PC-9 (cell line): ENCODE measurements around the gene ROBO4. TPM values are rescaled to one million over a fixed set of nuclear protein-coding genes. Genes with fewer than 3 reads are reported as not detected.

ENCODE experiments used
- BruUV-seq: library from RNA; stranded (reverse); fragments of 400-500 nt; replicated peaks from 2 replicates; lab custom pipeline; 2021; lab: Mats Ljungman, UMichigan
- CTCF ChIA-PET: fragments of 300-600 bp; sonication (Branson Sonifier 250); formaldehyde crosslinking; loops from one replicate; lab custom pipeline; 2022; ENCODE audit warnings: antibody characterized with exemption; lab: Charles Lee
- POLR2A ChIA-PET: fragments of 300-600 bp; sonication (Branson Sonifier 250); formaldehyde crosslinking; loops from one replicate; lab custom pipeline; 2022; ENCODE audit warnings: antibody characterized with exemption; ENCODE audit not compliant: unreplicated experiment; lab: Charles Lee
- DNase-seq, 2 experiments: peaks; one replicate each; pipeline versions ENCODE4 v3.0.0 to v3.0.0-alpha.2; 2015 to 2022; ENCODE audit warnings: mixed read lengths in 1 of 2
- H2AFZ ChIP-seq: fragments of 200-600 bp; sonication (generic); 2 replicates; pipeline ENCODE4 v1.8.1; 2017; ENCODE audit warnings: antibody characterized with exemption
- H3F3A ChIP-seq: fragments of 200-600 bp; sonication (generic); 2 replicates; pipeline ENCODE4 v1.8.1; 2017; ENCODE audit warnings: antibody characterized with exemption, mild to moderate bottlenecking, low read depth; ENCODE audit not compliant: insufficient read depth
- H3K27ac ChIP-seq: fragments of 200-600 bp; sonication (generic); 2 replicates; pipeline ENCODE4 v1.6.1; 2016; ENCODE audit warnings: mixed run types
- H3K27me3 ChIP-seq: fragments of 200-600 bp; sonication (generic); 2 replicates; pipeline ENCODE4 v1.6.1; 2016; ENCODE audit warnings: low read depth, mixed run types; ENCODE audit not compliant: insufficient read depth
- H3K36me3 ChIP-seq: fragments of 200-600 bp; sonication (generic); 2 replicates; pipeline ENCODE4 v1.6.1; 2016; ENCODE audit warnings: low read depth, mixed run types
- H3K4me1 ChIP-seq: fragments of 200-600 bp; sonication (generic); replicated peaks from 2 replicates; pipeline ENCODE4 v1.6.1; 2016; ENCODE audit warnings: mixed run types; ENCODE audit not compliant: insufficient read depth
- H3K4me2 ChIP-seq: fragments of 200-600 bp; sonication (generic); 2 replicates; pipeline ENCODE4 v1.6.1; 2017; ENCODE audit warnings: mixed run types
- H3K4me3 ChIP-seq: fragments of 200-600 bp; sonication (generic); 2 replicates; pipeline ENCODE4 v1.6.1; 2016; ENCODE audit warnings: mixed run types
- H3K79me2 ChIP-seq: fragments of 200-600 bp; sonication (generic); 2 replicates; pipeline ENCODE4 v1.6.1; 2017; ENCODE audit warnings: low read depth, mixed run types
- H3K9me2 ChIP-seq: fragments of 200-600 bp; sonication (generic); 2 replicates; pipeline ENCODE4 v1.8.1; 2017; ENCODE audit warnings: mild to moderate bottlenecking; ENCODE audit not compliant: insufficient read depth
- H3K9me3 ChIP-seq: fragments of 200-600 bp; sonication (generic); 2 replicates; pipeline ENCODE4 v1.8.1; 2016; ENCODE audit warnings: low read depth; ENCODE audit not compliant: insufficient read depth
- H4K20me1 ChIP-seq: fragments of 200-600 bp; sonication (generic); 2 replicates; pipeline ENCODE4 v1.8.1; 2017; ENCODE audit not compliant: insufficient read depth
- CTCF ChIP-seq: fragments of 200-600 bp; sonication (generic); conservative IDR thresholded peaks from 2 replicates; pipeline ENCODE4 v1.6.1; 2017; ENCODE audit warnings: mixed run types, antibody characterized with exemption, mild to moderate bottlenecking, moderate library complexity
- EZH2 ChIP-seq: fragments of 200-600 bp; sonication (generic); IDR thresholded peaks from 2 replicates; pipeline ENCODE4 v1.8.0; 2017; ENCODE audit warnings: antibody characterized with exemption, low read depth
- intact Hi-C: fragments of 100-400 bp; cut with micrococcal nuclease; formaldehyde crosslinking; loops from one replicate; pipeline ENCODE4 v1.10.0; 2022; ENCODE audit not compliant: unreplicated experiment
- total RNA-seq: library from RNA; stranded (reverse); gene quantifications from 2 replicates; pipeline ENCODE4 v1.2.3, GENCODE V29; 2021

ROBO4 gene
- total RNA-seq, 1 experiment from 2014 or later = not detected

- H3K27me3 ChIP-seq = peaks cover 34% of the 10 kb centered on the region
- no peaks in the 10 kb centered on the region for H3K9me3 ChIP-seq
- no peaks in the 10 kb centered on the region for H3K79me2 ChIP-seq
- no TSS peak for BruUV-seq
- TF ChIP-seq CTCF = no peak
- no peak for TF ChIP-seq EZH2
- intact Hi-C loops = loop anchor here (10.0 kb wide), 1 partner anchor 675 kb away; the partner anchor contains the start of gene EI24
- H2AFZ ChIP-seq = no peak overlapping the region
- no peak overlapping the region for H3K4me3 ChIP-seq
- no peaks in the 10 kb centered on the region for H3K9me2 ChIP-seq
- no peaks in the 10 kb centered on the region for H3F3A ChIP-seq
- H3K4me1 ChIP-seq = no peaks in the 10 kb centered on the region
- no peaks in the 10 kb centered on the region for H4K20me1 ChIP-seq
- H3K4me2 ChIP-seq = no peak overlapping the region
- no peak for DNase-seq
- POLR2A ChIA-PET = no interaction called here
- no peaks in the 10 kb centered on the region for H3K36me3 ChIP-seq
- H3K27ac ChIP-seq = no peak overlapping the region
- CTCF ChIA-PET = no interaction called here
Measured at GRCh38 chr11:124889191-124890091, 8.2 kb downstream of the ROBO4 start.

GRCh38 chr11:124887667-124888013 lies 10.0 kb downstream of the ROBO4 start:
- no peaks in the 10 kb centered on the region for H3K9me3 ChIP-seq
- no peaks in the 10 kb centered on the region for H3K9me2 ChIP-seq
- DNase-seq = no peak
- intact Hi-C loops = loop anchor here (10.0 kb wide), 1 partner anchor 677 kb away; the partner anchor contains the start of gene EI24
- no peaks in the 10 kb centered on the region for H3K36me3 ChIP-seq
- no peaks in the 10 kb centered on the region for H3K4me1 ChIP-seq
- H3K27me3 ChIP-seq = peaks cover 37% of the 10 kb centered on the region
- no peaks in the 10 kb centered on the region for H3F3A ChIP-seq
- POLR2A ChIA-PET = no interaction called here
- BruUV-seq = no TSS peak
- no peak overlapping the region for H3K4me3 ChIP-seq
- no peaks in the 10 kb centered on the region for H4K20me1 ChIP-seq
- TF ChIP-seq EZH2 (no peak), CTCF (no peak)
- no peak overlapping the region for H2AFZ ChIP-seq
- CTCF ChIA-PET = no interaction called here
- H3K4me2 ChIP-seq = no peak overlapping the region
- H3K27ac ChIP-seq = no peak overlapping the region
- no peaks in the 10 kb centered on the region for H3K79me2 ChIP-seq

- H3K27me3 ChIP-seq = peaks cover 37% of the 10 kb centered on the region
- no peak overlapping the region for H2AFZ ChIP-seq
- H3K4me2 ChIP-seq = no peak overlapping the region
- intact Hi-C loops = loop anchor here (10.0 kb wide), 1 partner anchor 678 kb away; the partner anchor contains the start of gene EI24
- no peak for TF ChIP-seq EZH2
- TF ChIP-seq CTCF = no peak
- BruUV-seq = no TSS peak
- ChIA-PET POLR2A (no interaction called here), CTCF (no interaction called here)
- no peaks in the 10 kb centered on the region for H3K79me2 ChIP-seq
- no peaks in the 10 kb centered on the region for H3K9me2 ChIP-seq
- no peaks in the 10 kb centered on the region for H3F3A ChIP-seq
- no peak overlapping the region for H3K4me3 ChIP-seq
- H4K20me1 ChIP-seq = no peaks in the 10 kb centered on the region
- no peaks in the 10 kb centered on the region for H3K4me1 ChIP-seq
- H3K9me3 ChIP-seq = no peaks in the 10 kb centered on the region
- H3K36me3 ChIP-seq = no peaks in the 10 kb centered on the region
- H3K27ac ChIP-seq = no peak overlapping the region
- DNase-seq = no peak
Measured at GRCh38 chr11:124886978-124887666, 10.5 kb downstream of the ROBO4 start.
